ENCODE data around the gene SMAD6. TPM values are rescaled to one million over a fixed set of nuclear protein-coding genes. Genes with fewer than 3 reads are reported as not detected.

The SMAD6 gene
- total and polyA plus RNA-seq, 2 of the 4 experiments (the other 2 are of a cell fraction), result 4.8 to 8.5 TPM

- Histone ChIP-seq H3K9ac (ENCODE audit: low read depth, low read length) (no peak overlapping the region), H2BK20ac (ENCODE audit: low read depth, low read length) (no peak overlapping the region), H3K18ac (ENCODE audit: low read depth, low read length) (no peak overlapping the region), H3K14ac (replicated peaks; ENCODE audit: low read depth, low read length) (no peak overlapping the region), H3K27me3 (ENCODE audit: control insufficient read depth, insufficient read depth, low read length) (no peaks in the 10 kb centered on the region), H2AFZ (replicated peaks; ENCODE audit: low read length, poor library complexity) (no peak overlapping the region), H2BK15ac (ENCODE audit: low read depth, low read length) (no peak overlapping the region), H3K9me3 (ENCODE audit: control insufficient read depth, insufficient read depth, low read length) (no peaks in the 10 kb centered on the region), H2BK5ac (ENCODE audit: low read depth, low read length, poor library complexity, severe bottlenecking) (no peak overlapping the region), H3K36me3 (ENCODE audit: control insufficient read depth, insufficient read depth, low read length) (no peaks in the 10 kb centered on the region), H4K8ac (ENCODE audit: low read depth in 2 of 2, low read length in 2 of 2) (no peak overlapping the region), H3K56ac (ENCODE audit: extremely low read depth, insufficient read depth, low read length) (no peak overlapping the region), H3K27ac (ENCODE audit: insufficient read depth, low read length) (no peak overlapping the region), H3K4me2 (ENCODE audit: low read depth, low read length) (no peak overlapping the region), H4K5ac (ENCODE audit: low read depth, low read length) (no peak overlapping the region), H4K91ac (ENCODE audit: insufficient read depth, low read depth, low read length) (no peak overlapping the region), H3K4me1 (ENCODE audit: control insufficient read depth, insufficient read depth, low read length) (peaks cover 5% of the 10 kb centered on the region), H2AK5ac (ENCODE audit: low read depth, low read length) (no peak overlapping the region), H3K79me1 (ENCODE audit: low read depth in 1 of 2, low read length in 2 of 2) (no peaks in the 10 kb centered on the region), H3K4me3 (ENCODE audit: insufficient read depth, low read depth, low read length) (no peak overlapping the region), H2BK120ac (ENCODE audit: low read depth, low read length) (no peak overlapping the region), H3K23ac (ENCODE audit: low read depth, low read length) (no peak overlapping the region), H2AK9ac (replicated peaks; ENCODE audit: low read depth, low read length, poor library complexity) (no peak overlapping the region), H3K4ac (ENCODE audit: low read depth, low read length) (no peak overlapping the region), H3K9me1 (ENCODE audit: insufficient read depth, low read length) (no peaks in the 10 kb centered on the region), H4K20me1 (ENCODE audit: insufficient read depth, low read length) (no peaks in the 10 kb centered on the region)
- POLR2A ChIA-PET (ENCODE audit: unreplicated experiment), result no interaction called here
- intact Hi-C loops (cut with micrococcal nuclease), result no loop called here
- dilution Hi-C loops (cut with HindIII; ENCODE audit: low sequenced_read_pairs, unreplicated experiment), result no loop called here
- TF ChIP-seq ELK1 (IDR thresholded peaks at IDR 0.05; ENCODE audit: borderline replicate concordance, low read depth, low read length) (no peak), USF2 (IDR thresholded peaks at IDR 0.05; ENCODE audit: low read depth, low read length) (no peak), CHD1 (IDR thresholded peaks at IDR 0.05; ENCODE audit: low read depth, low read length) (no peak), BHLHE40 (IDR thresholded peaks at IDR 0.05; ENCODE audit: low read depth, low read length) (no peak), NFE2L2 (IDR thresholded peaks at IDR 0.05; ENCODE audit: low read depth, low read length) (no peak), RAD21 (IDR thresholded peaks at IDR 0.05; ENCODE audit: low read length) (no peak), CEBPB (IDR thresholded peaks at IDR 0.05; ENCODE audit: low read depth, low read length) (no peak), MAZ (IDR thresholded peaks at IDR 0.05; ENCODE audit: borderline replicate concordance, low read depth, low read length) (no peak), SMC3 (IDR thresholded peaks at IDR 0.05; ENCODE audit: low read depth, low read length) (no peak)
- in situ Hi-C loops (cut with MboI; ENCODE audit: low sequenced_read_pairs), result loop anchor here (25.0 kb wide), 1 partner anchor 114 kb away; the partner anchor contains the start of gene SMAD6
- CTCF ChIA-PET, result no interaction called here
- no TSS peak for BruUV-seq (replicated peaks)
- DNase-seq, result no peak
- no peak for ATAC-seq (ENCODE audit: low read depth)
- WGBS, 2 experiments (ENCODE audit: extremely low coverage in 2 of 2, insufficient read length in 1 of 2), result 71% methylated on average over 3 of the region's 3 CpGs; no CpG with 5 or more reads in 1 of the 2 experiments
Measured at GRCh38 chr15:66826507-66826906, 124.5 kb downstream of the SMAD6 start.

Data from IMR-90 (cell line).